CD4-positive, alpha-beta T cell treated with Interleukin-10 for 1 hour (primary cell): ENCODE data around the gene RENBP.
A peak's percentile ranks its signal among the peaks of the same experiment; 100 is the strongest.
"Not testable (repeated sequence)": the region's sequence is repeated elsewhere in the genome, so short reads cannot be mapped to it uniquely, and the experiment has no call there.

Experiments
- DNase-seq: peaks from one replicate; pipeline ENCODE4 v3.0.0-alpha.2; 2020

Gene RENBP

GRCh38 chrX:153944140-153944799 is at the start of gene RENBP:
Gene RENBP (minus strand): TSS chrX:153944643. CDS start chrX:153944610, 33 bp downstream.
- DNase-seq = no peak

GRCh38 chrX:153993978-153994377 is 49.5 kb upstream of the RENBP start:
- no peak for DNase-seq

- DNase-seq = no peak
These were observed 48.6 kb upstream of the RENBP start for GRCh38 chrX:153993079-153993478.

GRCh38 chrX:153992180-153992579 is 47.7 kb upstream of the RENBP start:
- no peak for DNase-seq

- no peak for DNase-seq
These were observed 46.7 kb upstream of the RENBP start for GRCh38 chrX:153991013-153991580.

- DNase-seq = no peak
These were observed 45.7 kb upstream of the RENBP start for GRCh38 chrX:153989973-153990655.

GRCh38 chrX:153988493-153988892 is 44.0 kb upstream of the RENBP start:
- no peak for DNase-seq

GRCh38 chrX:153984351-153985178 is 40.1 kb upstream of the RENBP start:
- DNase-seq = peak; percentile 62

GRCh38 chrX:153983321-153983801 is 38.9 kb upstream of the RENBP start:
- no peak for DNase-seq

GRCh38 chrX:153981771-153982533 is 37.5 kb upstream of the RENBP start:
- DNase-seq = peak; percentile 77

- DNase-seq = no peak
These were observed 36.8 kb upstream of the RENBP start for GRCh38 chrX:153981231-153981630.

- not testable (repeated sequence) for DNase-seq
These were observed 36.0 kb upstream of the RENBP start for GRCh38 chrX:153980394-153980793.

- no peak for DNase-seq
These were observed 30.4 kb upstream of the RENBP start for GRCh38 chrX:153974726-153975286.

- DNase-seq = no peak
These were observed 29.7 kb upstream of the RENBP start for GRCh38 chrX:153974003-153974725.

- DNase-seq = no peak
These were observed 28.9 kb upstream of the RENBP start for GRCh38 chrX:153973127-153974002.

GRCh38 chrX:153972368-153973126 is 28.1 kb upstream of the RENBP start, which contains the start of gene TMEM187:
Gene TMEM187 (plus strand): TSS chrX:153972754. CDS start chrX:153982063, 9,309 bp downstream.
- peak; percentile 90 for DNase-seq

- peak; percentile 93 for DNase-seq
These were observed 27.3 kb upstream of the RENBP start, which contains the start of gene HCFC1 for GRCh38 chrX:153971450-153972367. Gene HCFC1 (minus strand): TSS chrX:153971818. CDS start chrX:153970840, 978 bp downstream.

- peak; percentile 90 for DNase-seq
These were observed 26.6 kb upstream of the RENBP start for GRCh38 chrX:153971124-153971449.
